ENCODE data around the gene FHDC1.

FHDC1 gene

GRCh38 chr4:153014460-153014859, 78.3 kb downstream of the FHDC1 start:
- Histone ChIP-seq H3K36me3 (ENCODE audit: control insufficient read depth in 1 of 2, insufficient read depth in 2 of 2, low read length in 2 of 2) (no peaks in the 10 kb centered on the region), H3K27me3 (ENCODE audit: control insufficient read depth in 1 of 2, insufficient read depth in 2 of 2, low read length in 2 of 2) (no peaks in the 10 kb centered on the region), H3K4me3 (ENCODE audit: low read depth in 1 of 2, low read length in 2 of 2) (no peak overlapping the region), H3K9ac (ENCODE audit: low read depth in 1 of 2, low read length in 2 of 2) (no peak overlapping the region), H3K4me1 (ENCODE audit: control insufficient read depth in 1 of 2, insufficient read depth in 2 of 2, low read length in 2 of 2) (no peaks in the 10 kb centered on the region), H3K27ac (ENCODE audit: low read depth, low read length) (no peak overlapping the region), H3K9me3 (ENCODE audit: control insufficient read depth in 1 of 2, low read length in 2 of 2) (peaks cover 0 to 2% of the 10 kb centered on the region in 2 donors)

GRCh38 chr4:153016592-153016991, 80.5 kb downstream of the FHDC1 start:
- Histone ChIP-seq H3K4me3 (ENCODE audit: low read depth in 1 of 2, low read length in 2 of 2) (no peak overlapping the region), H3K4me1 (ENCODE audit: control insufficient read depth in 1 of 2, insufficient read depth in 2 of 2, low read length in 2 of 2) (no peaks in the 10 kb centered on the region), H3K36me3 (ENCODE audit: control insufficient read depth in 1 of 2, insufficient read depth in 2 of 2, low read length in 2 of 2) (no peaks in the 10 kb centered on the region), H3K9me3 (ENCODE audit: control insufficient read depth in 1 of 2, low read length in 2 of 2) (no peaks in the 10 kb centered on the region), H3K9ac (ENCODE audit: low read depth in 1 of 2, low read length in 2 of 2) (no peak overlapping the region), H3K27me3 (ENCODE audit: control insufficient read depth in 1 of 2, insufficient read depth in 2 of 2, low read length in 2 of 2) (no peaks in the 10 kb centered on the region), H3K27ac (ENCODE audit: low read depth, low read length) (no peak overlapping the region)

GRCh38 chr4:153018031-153018430, 81.9 kb downstream of the FHDC1 start:
- Histone ChIP-seq H3K9me3 (ENCODE audit: control insufficient read depth in 1 of 2, low read length in 2 of 2) (no peaks in the 10 kb centered on the region), H3K4me1 (ENCODE audit: control insufficient read depth in 1 of 2, insufficient read depth in 2 of 2, low read length in 2 of 2) (peaks cover under 1 to 4% of the 10 kb centered on the region in 2 donors), H3K9ac (ENCODE audit: low read depth in 1 of 2, low read length in 2 of 2) (no peak overlapping the region), H3K4me3 (ENCODE audit: low read depth in 1 of 2, low read length in 2 of 2) (no peak overlapping the region), H3K27ac (ENCODE audit: low read depth, low read length) (no peak overlapping the region), H3K27me3 (ENCODE audit: control insufficient read depth in 1 of 2, insufficient read depth in 2 of 2, low read length in 2 of 2) (no peaks in the 10 kb centered on the region), H3K36me3 (ENCODE audit: control insufficient read depth in 1 of 2, insufficient read depth in 2 of 2, low read length in 2 of 2) (no peaks in the 10 kb centered on the region)

- Histone ChIP-seq H3K27me3 (ENCODE audit: control insufficient read depth in 1 of 2, insufficient read depth in 2 of 2, low read length in 2 of 2) (no peaks in the 10 kb centered on the region), H3K9ac (ENCODE audit: low read depth in 1 of 2, low read length in 2 of 2) (no peak overlapping the region), H3K36me3 (ENCODE audit: control insufficient read depth in 1 of 2, insufficient read depth in 2 of 2, low read length in 2 of 2) (no peaks in the 10 kb centered on the region), H3K9me3 (ENCODE audit: control insufficient read depth in 1 of 2, low read length in 2 of 2) (no peaks in the 10 kb centered on the region), H3K4me3 (ENCODE audit: low read depth in 1 of 2, low read length in 2 of 2) (no peak overlapping the region), H3K4me1 (ENCODE audit: control insufficient read depth in 1 of 2, insufficient read depth in 2 of 2, low read length in 2 of 2) (peaks cover 7 to 10% of the 10 kb centered on the region in 2 donors), H3K27ac (ENCODE audit: low read depth, low read length) (no peak overlapping the region)
Measured at GRCh38 chr4:153018684-153019083, 82.6 kb downstream of the FHDC1 start.

GRCh38 chr4:153019906-153020305, 83.8 kb downstream of the FHDC1 start:
- Histone ChIP-seq H3K27me3 (ENCODE audit: control insufficient read depth in 1 of 2, insufficient read depth in 2 of 2, low read length in 2 of 2) (no peaks in the 10 kb centered on the region), H3K9me3 (ENCODE audit: control insufficient read depth in 1 of 2, low read length in 2 of 2) (no peaks in the 10 kb centered on the region), H3K4me1 (ENCODE audit: control insufficient read depth in 1 of 2, insufficient read depth in 2 of 2, low read length in 2 of 2) (peaks cover 8 to 14% of the 10 kb centered on the region in 2 donors), H3K9ac (ENCODE audit: low read depth in 1 of 2, low read length in 2 of 2) (no peak overlapping the region), H3K4me3 (ENCODE audit: low read depth in 1 of 2, low read length in 2 of 2) (no peak overlapping the region), H3K36me3 (ENCODE audit: control insufficient read depth in 1 of 2, insufficient read depth in 2 of 2, low read length in 2 of 2) (no peaks in the 10 kb centered on the region), H3K27ac (ENCODE audit: low read depth, low read length) (no peak overlapping the region)

- H3K4me1 ChIP-seq (ENCODE audit: control insufficient read depth in 1 of 2, insufficient read depth in 2 of 2, low read length in 2 of 2): peaks cover 8 to 14% of the 10 kb centered on the region in 2 donors
- no peak overlapping the region for H3K27ac ChIP-seq (ENCODE audit: low read depth, low read length)
- H3K9ac ChIP-seq (ENCODE audit: low read depth in 1 of 2, low read length in 2 of 2): no peak overlapping the region
- no peaks in the 10 kb centered on the region for H3K27me3 ChIP-seq (ENCODE audit: control insufficient read depth in 1 of 2, insufficient read depth in 2 of 2, low read length in 2 of 2)
- no peaks in the 10 kb centered on the region for H3K36me3 ChIP-seq (ENCODE audit: control insufficient read depth in 1 of 2, insufficient read depth in 2 of 2, low read length in 2 of 2)
- H3K4me3 ChIP-seq (ENCODE audit: low read depth in 1 of 2, low read length in 2 of 2): no peak overlapping the region
- no peaks in the 10 kb centered on the region for H3K9me3 ChIP-seq (ENCODE audit: control insufficient read depth in 1 of 2, low read length in 2 of 2)
Measured at GRCh38 chr4:153020457-153020856, 84.3 kb downstream of the FHDC1 start.

GRCh38 chr4:153021276-153021675, 85.2 kb downstream of the FHDC1 start:
- no peak overlapping the region for H3K4me3 ChIP-seq (ENCODE audit: low read depth in 1 of 2, low read length in 2 of 2)
- no peak overlapping the region for H3K9ac ChIP-seq (ENCODE audit: low read depth in 1 of 2, low read length in 2 of 2)
- H3K4me1 ChIP-seq (ENCODE audit: control insufficient read depth in 1 of 2, insufficient read depth in 2 of 2, low read length in 2 of 2): peaks cover 8 to 14% of the 10 kb centered on the region in 2 donors
- H3K36me3 ChIP-seq (ENCODE audit: control insufficient read depth in 1 of 2, insufficient read depth in 2 of 2, low read length in 2 of 2): no peaks in the 10 kb centered on the region
- no peaks in the 10 kb centered on the region for H3K27me3 ChIP-seq (ENCODE audit: control insufficient read depth in 1 of 2, insufficient read depth in 2 of 2, low read length in 2 of 2)
- no peak overlapping the region for H3K27ac ChIP-seq (ENCODE audit: low read depth, low read length)
- no peaks in the 10 kb centered on the region for H3K9me3 ChIP-seq (ENCODE audit: control insufficient read depth in 1 of 2, low read length in 2 of 2)

- Histone ChIP-seq H3K9me3 (ENCODE audit: control insufficient read depth in 1 of 2, low read length in 2 of 2) (no peaks in the 10 kb centered on the region), H3K36me3 (ENCODE audit: control insufficient read depth in 1 of 2, insufficient read depth in 2 of 2, low read length in 2 of 2) (no peaks in the 10 kb centered on the region), H3K27ac (ENCODE audit: low read depth, low read length) (no peak overlapping the region), H3K4me1 (ENCODE audit: control insufficient read depth in 1 of 2, insufficient read depth in 2 of 2, low read length in 2 of 2) (peaks cover 8 to 14% of the 10 kb centered on the region in 2 donors), H3K9ac (ENCODE audit: low read depth in 1 of 2, low read length in 2 of 2) (no peak overlapping the region), H3K4me3 (ENCODE audit: low read depth in 1 of 2, low read length in 2 of 2) (no peak overlapping the region), H3K27me3 (ENCODE audit: control insufficient read depth in 1 of 2, insufficient read depth in 2 of 2, low read length in 2 of 2) (no peaks in the 10 kb centered on the region)
Measured at GRCh38 chr4:153022241-153022715, 86.2 kb downstream of the FHDC1 start.

GRCh38 chr4:153023139-153023538, 87.0 kb downstream of the FHDC1 start:
- Histone ChIP-seq H3K27ac (ENCODE audit: low read depth, low read length) (no peak overlapping the region), H3K36me3 (ENCODE audit: control insufficient read depth in 1 of 2, insufficient read depth in 2 of 2, low read length in 2 of 2) (no peaks in the 10 kb centered on the region), H3K9me3 (ENCODE audit: control insufficient read depth in 1 of 2, low read length in 2 of 2) (peaks cover 0 to 4% of the 10 kb centered on the region in 2 donors), H3K4me1 (ENCODE audit: control insufficient read depth in 1 of 2, insufficient read depth in 2 of 2, low read length in 2 of 2) (peaks cover 8 to 14% of the 10 kb centered on the region in 2 donors), H3K9ac (ENCODE audit: low read depth in 1 of 2, low read length in 2 of 2) (no peak overlapping the region), H3K4me3 (ENCODE audit: low read depth in 1 of 2, low read length in 2 of 2) (no peak overlapping the region), H3K27me3 (ENCODE audit: control insufficient read depth in 1 of 2, insufficient read depth in 2 of 2, low read length in 2 of 2) (no peaks in the 10 kb centered on the region)

GRCh38 chr4:153023692-153024394, 87.7 kb downstream of the FHDC1 start:
- Histone ChIP-seq H3K27me3 (ENCODE audit: control insufficient read depth in 1 of 2, insufficient read depth in 2 of 2, low read length in 2 of 2) (no peaks in the 10 kb centered on the region), H3K4me3 (ENCODE audit: low read depth in 1 of 2, low read length in 2 of 2) (no peak overlapping the region), H3K27ac (ENCODE audit: low read depth, low read length) (no peak overlapping the region), H3K9me3 (ENCODE audit: control insufficient read depth in 1 of 2, low read length in 2 of 2) (peaks cover 0 to 6% of the 10 kb centered on the region in 2 donors), H3K4me1 (ENCODE audit: control insufficient read depth in 1 of 2, insufficient read depth in 2 of 2, low read length in 2 of 2) (peaks cover 8 to 14% of the 10 kb centered on the region in 2 donors), H3K9ac (ENCODE audit: low read depth in 1 of 2, low read length in 2 of 2) (no peak overlapping the region), H3K36me3 (ENCODE audit: control insufficient read depth in 1 of 2, insufficient read depth in 2 of 2, low read length in 2 of 2) (no peaks in the 10 kb centered on the region)

All from duodenal mucosa (tissue), 2 donors.